ENCODE results near the gene HFE.

HFE gene

GRCh38 chr6:26128013-26128771 is 41.0 kb downstream of the HFE start:
- DNase-seq (ENCODE audit: low read depth), result no peak
- H3K4me3 ChIP-seq (ENCODE audit: low read depth, low read length), result no peak overlapping the region

DNA sequence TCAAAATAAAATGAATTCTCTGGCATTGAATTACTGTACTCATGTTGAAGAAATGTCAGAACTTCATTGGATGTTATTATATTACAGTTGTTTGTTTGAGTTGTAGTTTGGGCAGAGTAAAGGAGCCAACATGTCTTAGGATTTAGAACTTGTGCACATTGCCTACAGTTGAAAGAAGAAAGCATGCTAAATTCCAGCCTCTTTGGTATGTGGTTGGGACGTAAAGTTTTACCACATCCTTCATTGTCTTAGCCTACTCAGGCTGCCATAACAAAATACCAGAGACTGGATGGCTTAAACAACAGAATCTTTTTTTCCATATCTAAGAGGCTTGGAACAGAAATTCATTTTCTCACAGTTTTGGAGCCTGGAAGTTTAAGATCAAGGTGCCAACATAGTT is 42.4 kb downstream of the HFE start:
- DNase-seq (ENCODE audit: low read depth), result no peak

DNA sequence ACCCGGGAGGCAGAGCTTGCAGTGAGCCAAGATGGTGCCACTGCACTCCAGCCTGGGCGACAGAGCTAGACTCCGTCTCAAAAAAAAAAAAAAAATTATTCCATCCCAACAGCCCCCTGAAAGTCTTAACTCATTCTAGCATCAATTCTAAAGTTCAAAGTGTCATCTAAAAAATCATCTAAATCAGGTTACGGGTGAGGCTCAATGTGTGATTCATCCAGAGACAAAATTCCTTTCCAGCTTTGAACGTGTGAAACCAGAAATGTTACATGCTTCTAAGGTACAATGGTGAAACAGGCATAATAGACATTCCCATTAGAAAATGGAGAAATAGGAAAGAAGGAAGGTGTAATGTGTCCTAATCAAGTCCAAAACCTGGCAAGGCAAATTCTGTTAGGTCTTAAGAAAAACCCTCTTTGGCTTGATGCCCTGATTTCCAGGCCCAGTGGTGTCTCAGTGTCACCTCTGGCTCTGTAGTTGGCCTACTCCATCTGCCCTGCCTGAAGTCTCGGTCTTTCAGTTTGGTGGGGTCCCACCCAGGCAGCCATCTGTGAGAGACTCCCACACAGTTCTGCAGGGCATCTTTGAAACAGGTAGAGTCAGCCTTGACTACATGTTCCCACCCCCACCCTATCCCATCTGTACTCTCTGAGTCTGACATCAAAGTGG is 43.5 kb downstream of the HFE start:
- no peak for DNase-seq (ENCODE audit: low read depth)
- H3K4me3 ChIP-seq (ENCODE audit: low read depth, low read length), result no peak overlapping the region

More for the DNA sequence above, 42.4 kb downstream of the HFE start:
- no peak overlapping the region for H3K4me3 ChIP-seq (ENCODE audit: low read depth, low read length)

DNA sequence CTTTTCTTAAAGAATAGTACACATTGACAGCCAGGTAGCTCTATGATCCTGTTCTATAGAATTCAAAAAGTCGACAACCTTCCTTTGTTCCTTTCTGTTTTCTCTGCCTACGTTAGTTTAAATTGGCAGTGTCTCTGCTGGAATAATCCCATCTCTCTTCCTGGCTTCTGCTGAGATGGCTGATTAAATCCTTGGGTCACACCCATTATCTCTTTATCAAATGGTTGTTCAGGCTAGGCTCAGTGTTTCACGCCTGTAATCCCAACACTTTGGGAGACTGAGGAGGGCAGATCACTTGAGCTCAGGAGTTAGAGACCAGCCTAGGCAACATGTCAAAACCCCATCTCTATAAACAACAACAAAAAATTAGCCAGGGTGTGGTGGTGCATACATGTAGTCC is 44.4 kb downstream of the HFE start:
- no peak overlapping the region for H3K4me3 ChIP-seq (ENCODE audit: low read depth, low read length)
- no peak for DNase-seq (ENCODE audit: low read depth)

DNA sequence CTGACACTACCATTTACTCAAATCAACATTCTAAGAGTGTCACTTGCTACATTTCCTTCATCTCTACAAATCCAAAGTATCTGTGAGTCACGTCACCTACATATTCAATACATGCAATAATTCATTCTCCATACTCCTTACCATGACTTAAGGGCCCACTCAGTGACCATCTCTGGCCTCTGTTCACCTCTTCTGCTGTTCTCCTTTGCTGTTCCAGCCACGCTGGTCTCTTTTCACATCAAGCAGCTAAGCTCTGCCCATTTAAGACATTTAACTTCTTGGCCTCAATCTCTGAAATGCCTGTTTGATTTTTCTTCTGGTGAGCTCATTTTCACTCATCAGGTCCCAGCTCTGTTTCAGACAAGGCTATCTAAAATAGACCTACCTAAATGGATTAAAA is 46.5 kb downstream of the HFE start:
- no peak for DNase-seq (ENCODE audit: low read depth)
- no peak overlapping the region for H3K4me3 ChIP-seq (ENCODE audit: low read depth, low read length)

GRCh38 chr6:26136321-26136720 is 49.1 kb downstream of the HFE start:
- no peak for DNase-seq (ENCODE audit: low read depth)
- no peak overlapping the region for H3K4me3 ChIP-seq (ENCODE audit: low read depth, low read length)

DNA sequence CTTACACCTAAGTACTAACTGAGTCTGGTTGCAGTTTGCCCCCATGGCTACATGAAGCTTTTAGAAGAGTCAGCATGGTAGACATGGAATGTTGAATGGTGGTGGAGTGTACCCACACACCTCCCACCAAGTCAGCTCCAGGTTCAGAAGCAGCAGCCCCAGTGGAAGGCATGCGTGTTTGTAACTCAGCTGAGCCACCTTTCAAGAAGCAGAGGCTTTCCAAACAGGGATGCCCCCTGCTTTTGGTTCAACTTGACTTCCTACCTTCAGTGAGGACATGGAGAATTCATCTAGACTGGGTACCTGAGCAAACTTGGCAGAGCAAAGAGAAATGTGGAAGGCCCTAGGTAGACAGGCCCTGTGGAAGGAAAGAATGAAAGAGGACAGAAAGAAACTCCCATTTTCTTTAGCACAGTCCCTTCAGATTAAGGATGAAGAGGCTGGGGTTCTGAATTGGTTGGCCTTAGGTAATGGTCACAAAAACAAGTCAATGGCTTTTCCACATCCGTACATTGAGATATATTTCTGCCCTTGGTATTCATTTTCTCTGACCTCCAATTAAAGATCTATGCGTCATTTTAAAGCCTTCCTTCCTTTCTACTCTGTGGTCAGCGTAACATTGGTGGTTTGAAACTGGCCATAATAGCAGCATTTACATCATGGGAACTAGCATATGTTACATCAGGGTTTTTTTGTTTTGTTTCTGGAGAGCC is 53.2 kb downstream of the HFE start:
- H3K4me3 ChIP-seq (ENCODE audit: low read depth, low read length), result no peak overlapping the region
- DNase-seq (ENCODE audit: low read depth), result no peak

DNA sequence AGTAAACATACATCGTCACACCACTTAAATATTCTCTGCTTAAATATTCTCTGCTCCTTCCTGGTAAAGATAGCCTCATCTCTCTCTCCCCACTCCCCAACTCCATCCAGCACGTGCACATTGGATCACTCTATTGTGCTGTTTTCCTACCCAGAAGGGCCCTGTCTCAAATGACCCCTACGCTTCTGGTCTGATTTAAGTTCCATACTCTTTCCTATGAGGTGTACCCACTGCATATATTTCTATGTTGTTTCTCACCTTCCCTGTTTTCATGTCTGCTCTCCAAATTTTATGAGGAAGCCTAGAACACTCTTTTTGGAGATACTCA is 53.7 kb downstream of the HFE start:
- no peak overlapping the region for H3K4me3 ChIP-seq (ENCODE audit: low read depth, low read length)
- no peak for DNase-seq (ENCODE audit: low read depth)

DNA sequence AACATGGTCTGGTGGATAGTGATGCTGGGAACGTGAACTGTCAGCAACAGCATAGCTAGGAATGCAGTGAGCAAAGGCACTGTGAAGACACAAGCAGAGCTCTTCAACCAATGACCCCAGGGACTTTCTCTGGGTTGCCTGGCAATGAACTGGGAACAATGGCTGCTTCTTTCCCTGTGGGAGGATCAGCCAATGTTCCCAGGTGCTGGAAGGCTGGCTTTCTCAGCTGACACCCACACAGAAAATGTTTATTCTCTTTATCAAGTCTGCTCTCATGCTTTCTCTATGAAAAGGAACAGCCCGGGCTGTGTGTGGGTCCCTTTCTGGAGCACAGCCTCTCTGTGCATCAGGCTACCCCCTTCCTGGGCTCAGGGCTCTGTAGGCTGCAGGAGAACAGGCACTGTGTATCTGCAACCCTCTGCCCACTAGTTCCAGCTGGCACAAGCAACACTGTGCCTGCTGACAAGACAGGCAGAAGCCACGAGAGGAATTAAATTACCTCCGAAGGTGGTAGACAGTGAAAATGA is 54.2 kb downstream of the HFE start:
- DNase-seq (ENCODE audit: low read depth), result no peak
- H3K4me3 ChIP-seq (ENCODE audit: low read depth, low read length), result no peak overlapping the region

- no peak for DNase-seq (ENCODE audit: low read depth)
- no peak overlapping the region for H3K4me3 ChIP-seq (ENCODE audit: low read depth, low read length)
Observed at GRCh38 chr6:26142026-26142425, 54.8 kb downstream of the HFE start.

All from skeletal muscle cell (primary cell).